Activated naive CD8-positive, alpha-beta T cell treated with anti-CD3 and anti-CD28 coated beads for 36 hours (primary cell): ENCODE measurements around the gene GAA. TPM values are rescaled to one million over a fixed set of nuclear protein-coding genes. Genes with fewer than 3 reads are reported as not detected.

Source experiments
- DNase-seq: peaks from one replicate; pipeline ENCODE4 v3.0.0; 2021
- H3K27ac Mint-ChIP-seq: one replicate; pipeline ENCODE4 v1.8.0; 2022; ENCODE audit warnings: mild to moderate bottlenecking, moderate library complexity, mixed read lengths
- H3K27me3 Mint-ChIP-seq: one replicate; pipeline ENCODE4 v1.8.0; 2022; ENCODE audit warnings: mild to moderate bottlenecking, mixed read lengths
- H3K36me3 Mint-ChIP-seq: one replicate; pipeline ENCODE4 v1.8.0; 2021; ENCODE audit warnings: mild to moderate bottlenecking, mixed read lengths
- H3K4me1 Mint-ChIP-seq: one replicate; pipeline ENCODE4 v1.8.0; 2021; ENCODE audit warnings: mixed read lengths
- H3K4me3 Mint-ChIP-seq: one replicate; pipeline ENCODE4 v1.8.0; 2022; ENCODE audit warnings: mild to moderate bottlenecking, moderate library complexity, mixed read lengths
- H3K9me3 Mint-ChIP-seq: one replicate; pipeline ENCODE4 v1.8.0; 2022; ENCODE audit warnings: mixed read lengths
- total RNA-seq, 2 experiments: library from RNA; stranded (reverse); gene quantifications; one replicate each; pipeline ENCODE4 v1.2.3, GENCODE V29; 2021

Gene GAA
- total RNA-seq: 10 to 100 TPM; 39.3 to 43.9 TPM

DNA sequence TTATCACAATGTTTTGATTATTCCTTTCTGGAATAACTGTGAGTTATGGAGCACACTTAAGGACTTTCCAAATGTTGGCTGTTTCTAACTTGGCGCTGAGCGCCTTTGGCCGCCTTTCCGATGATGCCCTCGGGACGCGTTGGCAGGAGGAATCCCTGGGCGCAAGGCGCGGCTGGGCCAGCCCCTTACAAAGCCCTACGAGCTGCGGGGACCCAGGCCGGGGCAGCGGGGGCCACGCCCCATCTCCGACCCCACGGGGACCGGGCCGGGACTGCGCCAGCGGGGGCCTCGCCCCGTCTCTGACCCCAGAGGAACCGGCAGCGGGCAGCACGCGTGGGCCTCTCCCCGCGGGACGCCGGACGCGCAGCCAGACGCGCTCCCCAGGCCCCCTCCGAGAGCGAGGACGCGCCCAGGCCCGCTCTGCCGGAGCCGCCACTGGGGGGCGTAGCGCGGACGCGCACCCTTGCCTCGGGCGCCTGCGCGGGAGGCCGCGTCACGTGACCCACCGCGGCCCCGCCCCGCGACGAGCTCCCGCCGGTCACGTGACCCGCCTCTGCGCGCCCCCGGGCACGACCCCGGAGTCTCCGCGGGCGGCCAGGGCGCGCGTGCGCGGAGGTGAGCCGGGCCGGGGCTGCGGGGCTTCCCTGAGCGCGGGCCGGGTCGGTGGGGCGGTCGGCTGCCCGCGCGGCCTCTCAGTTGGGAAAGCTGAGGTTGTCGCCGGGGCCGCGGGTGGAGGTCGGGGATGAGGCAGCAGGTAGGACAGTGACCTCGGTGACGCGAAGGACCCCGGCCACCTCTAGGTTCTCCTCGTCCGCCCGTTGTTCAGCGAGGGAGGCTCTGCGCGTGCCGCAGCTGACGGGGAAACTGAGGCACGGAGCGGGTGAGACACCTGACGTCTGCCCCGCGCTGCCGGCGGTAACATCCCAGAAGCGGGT lies at the start of gene GAA:
GAA (plus strand) TSS at position 571 of the 935 bp plus-strand sequence. CDS start 3,006 bp downstream, outside the sequence.
- Mint-ChIP-seq H3K27ac (peak within 1 kb of the TSS; percentile 86), H3K9me3 (no peaks in the 10 kb centered on the region), H3K4me3 (peak within 1 kb of the TSS; percentile 88), H3K36me3 (peaks cover 2% of the 10 kb centered on the region), H3K27me3 (no peaks in the 10 kb centered on the region), H3K4me1 (peaks cover 26% of the 10 kb centered on the region)
- DNase-seq: peak; percentile 93

DNA sequence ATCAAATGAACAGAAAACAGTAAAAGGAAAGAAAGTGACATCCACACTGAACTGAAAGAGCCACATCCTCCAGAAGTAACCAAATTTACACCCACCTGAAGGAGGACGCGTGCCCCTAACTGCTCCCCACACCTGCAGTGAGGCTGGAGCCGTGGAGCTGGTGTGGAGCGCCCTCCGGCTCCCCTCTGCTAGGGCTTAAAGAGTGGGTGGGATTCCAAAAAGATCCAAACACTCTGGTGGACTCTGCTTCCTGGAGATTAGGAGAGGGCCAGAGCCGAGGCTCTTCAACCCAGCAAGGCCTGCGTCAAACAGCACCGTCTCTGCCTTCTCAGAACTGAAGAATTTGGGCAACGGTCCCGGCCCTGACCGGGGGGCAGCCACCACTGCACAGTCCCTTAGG lies 49.7 kb upstream of the GAA start:
- DNase-seq: no peak
- H3K4me1 Mint-ChIP-seq: no peaks in the 10 kb centered on the region
- no peak overlapping the region for H3K27ac Mint-ChIP-seq
- no peak overlapping the region for H3K4me3 Mint-ChIP-seq
- no peaks in the 10 kb centered on the region for H3K27me3 Mint-ChIP-seq
- H3K36me3 Mint-ChIP-seq: no peaks in the 10 kb centered on the region
- H3K9me3 Mint-ChIP-seq: no peaks in the 10 kb centered on the region

DNA sequence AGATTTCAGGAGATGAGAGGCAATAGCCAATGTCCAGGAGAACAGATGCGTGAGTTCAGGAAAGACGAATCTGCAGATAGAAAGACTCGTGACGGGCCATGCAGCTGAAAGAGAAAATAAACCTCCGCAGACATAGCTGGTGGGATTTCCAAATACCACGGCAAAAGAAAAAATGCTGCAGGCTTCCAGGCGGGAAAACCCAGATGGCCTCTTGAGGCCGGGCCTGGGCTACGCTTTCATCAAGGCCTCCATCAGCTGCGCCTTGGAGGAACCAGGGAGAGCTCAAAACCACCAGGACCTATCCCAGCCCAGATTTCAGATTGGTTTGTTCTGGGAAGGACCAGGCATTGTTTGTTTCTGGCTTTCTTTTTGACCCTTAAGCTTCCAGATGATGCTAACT lies 48.3 kb upstream of the GAA start:
- no peak for DNase-seq
- Mint-ChIP-seq H3K27me3 (no peaks in the 10 kb centered on the region), H3K9me3 (no peaks in the 10 kb centered on the region), H3K36me3 (no peaks in the 10 kb centered on the region), H3K4me1 (no peaks in the 10 kb centered on the region), H3K27ac (no peak overlapping the region), H3K4me3 (no peak overlapping the region)

DNA sequence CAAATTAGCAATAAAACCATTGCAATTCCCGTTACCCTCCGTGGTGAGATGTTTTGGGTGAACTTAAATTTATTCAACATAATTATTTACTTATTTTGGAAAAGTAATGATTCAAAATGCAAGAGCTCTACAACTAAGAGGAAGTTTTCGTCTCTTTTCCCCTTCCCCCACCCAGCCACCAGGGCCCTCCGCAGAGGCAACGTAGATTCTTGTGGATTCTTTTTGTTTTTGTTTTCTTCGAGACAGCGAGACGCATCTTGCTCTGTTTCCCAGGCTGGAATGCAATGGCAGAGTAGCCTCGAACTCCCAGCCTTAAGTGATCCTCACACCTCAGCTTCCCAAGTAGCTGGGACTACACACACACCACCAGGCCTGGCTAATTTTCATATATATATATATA lies 45.8 kb upstream of the GAA start:
- Mint-ChIP-seq H3K27me3 (no peaks in the 10 kb centered on the region), H3K4me3 (no peak overlapping the region), H3K36me3 (no peaks in the 10 kb centered on the region), H3K4me1 (no peaks in the 10 kb centered on the region), H3K9me3 (no peaks in the 10 kb centered on the region), H3K27ac (no peak overlapping the region)
- no peak for DNase-seq

DNA sequence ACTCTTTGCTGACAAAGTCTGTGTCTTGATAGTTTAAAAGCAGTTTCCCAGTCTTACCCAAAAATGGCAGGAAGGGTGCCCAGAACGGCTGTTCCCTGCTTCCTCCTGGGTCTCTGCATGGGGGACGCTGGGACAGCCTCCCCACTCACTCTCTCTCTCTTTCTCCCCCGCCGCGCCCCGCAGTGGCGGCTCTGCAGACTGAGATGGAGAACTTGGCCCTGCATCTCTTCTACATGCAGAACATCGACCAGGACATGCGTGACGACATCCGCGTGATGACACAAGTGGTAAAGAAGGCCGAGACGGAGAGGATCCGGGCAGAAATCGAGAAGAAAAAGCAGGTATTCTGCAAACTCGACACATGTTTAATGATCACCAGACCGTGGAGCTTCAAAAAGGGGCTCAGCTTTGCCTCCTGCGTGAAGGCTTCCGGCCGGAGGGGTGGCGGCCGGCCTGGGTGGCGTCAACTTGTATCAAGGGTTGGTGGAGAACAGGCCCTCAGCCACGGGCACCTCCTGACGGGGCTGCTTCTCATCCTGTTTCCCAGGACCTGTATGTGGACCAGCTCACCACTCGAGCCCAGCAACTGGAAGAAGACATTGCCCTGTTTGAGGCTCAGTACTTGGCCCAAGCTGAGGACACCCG lies 42.9 kb upstream of the GAA start:
- Mint-ChIP-seq H3K36me3 (no peaks in the 10 kb centered on the region), H3K4me3 (no peak overlapping the region), H3K27me3 (no peaks in the 10 kb centered on the region), H3K9me3 (no peaks in the 10 kb centered on the region), H3K27ac (no peak overlapping the region), H3K4me1 (no peaks in the 10 kb centered on the region)
- DNase-seq: no peak

DNA sequence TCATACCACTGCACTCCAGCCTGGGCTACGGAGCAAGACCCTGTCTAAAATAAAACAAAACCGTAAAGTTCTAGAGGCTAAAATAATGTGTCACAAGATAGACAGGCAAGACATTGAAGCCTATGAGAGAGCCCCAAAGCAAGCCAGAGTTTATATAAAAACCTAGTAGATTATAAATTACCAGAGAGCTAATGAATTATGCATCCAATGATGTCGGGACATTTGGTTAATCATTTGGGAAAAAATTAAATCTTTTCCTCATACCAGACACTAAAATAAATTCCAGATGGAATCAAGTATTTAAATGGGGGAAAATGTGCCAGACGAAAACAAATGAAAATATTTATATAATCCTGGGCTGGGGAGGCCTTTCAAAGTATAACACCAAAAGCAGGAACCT lies 40.7 kb upstream of the GAA start:
- H3K36me3 Mint-ChIP-seq: no peaks in the 10 kb centered on the region
- no peak overlapping the region for H3K4me3 Mint-ChIP-seq
- H3K9me3 Mint-ChIP-seq: no peaks in the 10 kb centered on the region
- H3K4me1 Mint-ChIP-seq: no peaks in the 10 kb centered on the region
- H3K27me3 Mint-ChIP-seq: no peaks in the 10 kb centered on the region
- no peak overlapping the region for H3K27ac Mint-ChIP-seq
- DNase-seq: no peak

DNA sequence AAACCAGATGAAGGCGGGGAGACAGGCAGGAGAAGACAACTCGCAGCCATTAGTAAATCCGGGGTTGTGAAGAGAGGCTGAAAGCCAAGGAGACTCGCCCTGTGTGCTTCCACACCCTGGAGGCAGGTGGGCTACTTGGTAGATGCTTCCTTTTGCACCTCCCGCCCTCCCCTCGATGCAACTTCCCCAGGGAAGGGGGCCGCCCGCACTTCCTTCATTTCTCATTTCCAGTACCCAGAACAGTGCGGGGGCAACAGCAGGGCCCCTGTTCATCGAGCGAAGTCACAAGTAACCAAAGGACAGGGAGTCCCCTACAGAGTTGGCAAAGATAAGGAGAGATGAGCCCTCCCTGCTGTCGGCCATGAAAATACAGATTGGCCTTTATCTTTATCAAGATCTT lies 40.0 kb upstream of the GAA start:
- Mint-ChIP-seq H3K9me3 (no peaks in the 10 kb centered on the region), H3K27me3 (no peaks in the 10 kb centered on the region), H3K4me3 (no peak overlapping the region), H3K4me1 (no peaks in the 10 kb centered on the region), H3K36me3 (no peaks in the 10 kb centered on the region), H3K27ac (no peak overlapping the region)
- no peak for DNase-seq

DNA sequence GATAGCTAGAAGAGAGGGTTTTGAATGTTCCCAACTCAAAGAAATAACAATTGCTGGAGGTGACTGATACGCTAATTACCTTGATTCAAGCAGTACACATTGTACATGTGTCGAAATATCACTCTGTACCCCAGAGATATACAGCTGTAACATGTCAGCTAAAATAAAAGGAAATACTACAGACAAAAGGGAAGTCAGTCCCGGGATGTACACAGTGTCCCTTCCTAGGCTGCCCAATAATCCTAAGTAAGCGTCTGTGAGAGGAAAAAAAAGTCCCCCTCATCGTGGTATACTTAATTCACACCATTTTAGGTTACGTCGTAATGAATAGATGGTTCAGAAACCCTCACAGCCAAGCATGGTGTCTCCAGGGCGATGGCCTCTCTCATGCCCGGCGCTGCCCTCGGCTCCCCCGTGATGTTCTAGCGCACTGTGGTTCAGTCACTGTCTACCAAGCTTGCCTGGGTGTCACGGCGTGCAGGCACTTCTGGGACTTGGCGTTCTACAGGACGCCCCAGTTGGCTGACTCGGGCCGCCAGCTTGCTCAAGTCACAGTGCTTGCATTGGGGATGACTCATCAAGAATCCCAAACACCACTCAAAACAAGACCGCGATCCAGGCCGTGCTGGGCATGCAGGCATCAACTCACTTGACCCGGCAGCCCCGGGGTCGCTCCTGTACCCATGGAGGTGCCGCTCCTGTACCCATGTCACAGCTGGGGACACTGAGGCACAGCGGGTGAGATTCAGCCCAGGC lies 37.4 kb upstream of the GAA start:
- Mint-ChIP-seq H3K4me3 (no peak overlapping the region), H3K36me3 (no peaks in the 10 kb centered on the region), H3K4me1 (no peaks in the 10 kb centered on the region), H3K27me3 (no peaks in the 10 kb centered on the region), H3K27ac (no peak overlapping the region), H3K9me3 (no peaks in the 10 kb centered on the region)
- DNase-seq: no peak

DNA sequence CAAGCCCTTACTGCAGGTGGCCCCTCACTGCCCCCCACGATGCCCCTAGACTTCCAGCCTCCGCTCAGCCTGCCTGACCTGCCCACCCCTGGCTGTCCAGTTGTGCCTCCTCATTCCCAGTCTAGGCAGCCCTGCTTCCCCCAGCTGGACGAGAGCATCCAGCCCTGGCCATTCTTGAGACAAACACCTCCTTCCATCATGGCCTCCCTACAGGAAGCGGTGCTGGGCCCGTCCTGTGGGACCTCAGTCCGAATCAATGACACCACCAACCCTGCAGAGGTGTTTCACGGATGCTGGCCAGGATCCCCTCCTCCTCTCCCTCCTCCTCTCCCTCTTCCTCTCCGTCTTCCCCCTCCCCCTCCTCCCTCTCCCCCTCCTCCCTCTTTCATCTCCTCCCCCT lies 36.7 kb upstream of the GAA start:
- H3K27ac Mint-ChIP-seq: no peak overlapping the region
- H3K4me3 Mint-ChIP-seq: no peak overlapping the region
- peaks cover 3% of the 10 kb centered on the region for H3K4me1 Mint-ChIP-seq
- H3K36me3 Mint-ChIP-seq: no peaks in the 10 kb centered on the region
- no peaks in the 10 kb centered on the region for H3K9me3 Mint-ChIP-seq
- H3K27me3 Mint-ChIP-seq: no peaks in the 10 kb centered on the region
- DNase-seq: no peak

DNA sequence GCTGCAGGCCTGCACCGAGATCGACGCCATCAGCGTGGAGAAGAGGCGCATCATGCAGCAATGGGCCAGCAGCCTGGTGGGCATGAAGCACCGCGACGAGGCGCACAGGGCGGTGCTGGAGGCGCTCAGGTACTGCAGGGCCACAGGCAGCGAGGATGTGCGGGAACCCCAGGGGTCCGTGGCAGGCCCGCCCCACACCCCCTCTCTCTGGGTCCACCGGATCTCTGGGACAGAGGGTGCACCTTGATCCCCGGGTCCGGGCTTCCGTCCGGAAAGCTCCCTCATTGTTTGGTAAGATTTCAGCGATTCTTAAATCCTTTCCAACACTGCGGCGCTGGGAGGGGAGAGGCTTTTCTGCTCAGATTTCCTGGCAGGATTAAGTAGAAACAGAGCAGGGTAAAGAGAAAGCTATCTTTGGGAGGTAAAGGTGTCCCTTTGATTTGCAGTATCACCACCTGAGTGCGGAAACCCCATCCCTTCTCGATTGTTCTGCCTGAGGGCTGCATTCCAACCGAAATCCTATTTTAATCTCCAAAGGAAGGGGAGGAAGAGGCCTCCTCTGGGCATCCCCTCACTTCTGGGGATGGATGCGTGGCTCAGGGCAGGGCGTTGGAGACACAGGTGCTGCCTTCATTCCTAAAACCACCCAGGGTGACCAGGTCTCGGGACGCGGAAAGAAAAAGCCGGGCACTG lies 35.8 kb upstream of the GAA start:
- no peak for DNase-seq
- H3K27ac Mint-ChIP-seq: no peak overlapping the region
- H3K4me3 Mint-ChIP-seq: no peak overlapping the region
- H3K9me3 Mint-ChIP-seq: no peaks in the 10 kb centered on the region
- H3K4me1 Mint-ChIP-seq: peaks cover 3% of the 10 kb centered on the region
- H3K36me3 Mint-ChIP-seq: no peaks in the 10 kb centered on the region
- no peaks in the 10 kb centered on the region for H3K27me3 Mint-ChIP-seq

DNA sequence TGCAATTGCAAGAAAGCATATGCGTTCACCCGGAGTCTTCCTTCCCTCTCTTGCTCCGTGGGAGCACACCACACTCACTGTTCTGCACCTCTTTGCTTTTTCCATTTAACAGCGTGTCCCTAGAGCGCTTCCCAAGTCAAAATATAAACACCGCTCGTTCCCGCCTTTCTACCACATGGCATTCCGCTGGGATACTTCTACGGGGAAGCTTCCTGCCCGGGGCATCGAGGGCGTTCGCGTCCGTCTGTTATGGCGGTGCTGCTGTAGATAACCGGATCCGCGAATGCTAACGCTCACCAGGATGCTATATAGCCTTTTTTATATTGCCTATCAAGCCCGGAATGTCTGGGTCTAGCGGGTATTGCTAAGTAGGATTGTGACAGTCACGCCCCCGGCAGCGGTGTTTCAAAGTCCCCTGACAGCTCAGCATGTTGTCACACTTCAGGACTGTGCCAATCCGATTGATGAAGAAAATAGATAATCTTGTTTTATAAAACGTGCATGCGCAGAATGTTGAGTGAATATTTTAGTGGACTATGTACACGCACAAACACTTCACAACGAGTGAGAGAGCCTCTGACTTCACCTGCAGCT lies 33.9 kb upstream of the GAA start:
- Mint-ChIP-seq H3K27me3 (no peaks in the 10 kb centered on the region), H3K4me3 (no peak overlapping the region), H3K9me3 (no peaks in the 10 kb centered on the region), H3K27ac (no peak overlapping the region), H3K4me1 (peaks cover 6% of the 10 kb centered on the region), H3K36me3 (no peaks in the 10 kb centered on the region)
- no peak for DNase-seq

DNA sequence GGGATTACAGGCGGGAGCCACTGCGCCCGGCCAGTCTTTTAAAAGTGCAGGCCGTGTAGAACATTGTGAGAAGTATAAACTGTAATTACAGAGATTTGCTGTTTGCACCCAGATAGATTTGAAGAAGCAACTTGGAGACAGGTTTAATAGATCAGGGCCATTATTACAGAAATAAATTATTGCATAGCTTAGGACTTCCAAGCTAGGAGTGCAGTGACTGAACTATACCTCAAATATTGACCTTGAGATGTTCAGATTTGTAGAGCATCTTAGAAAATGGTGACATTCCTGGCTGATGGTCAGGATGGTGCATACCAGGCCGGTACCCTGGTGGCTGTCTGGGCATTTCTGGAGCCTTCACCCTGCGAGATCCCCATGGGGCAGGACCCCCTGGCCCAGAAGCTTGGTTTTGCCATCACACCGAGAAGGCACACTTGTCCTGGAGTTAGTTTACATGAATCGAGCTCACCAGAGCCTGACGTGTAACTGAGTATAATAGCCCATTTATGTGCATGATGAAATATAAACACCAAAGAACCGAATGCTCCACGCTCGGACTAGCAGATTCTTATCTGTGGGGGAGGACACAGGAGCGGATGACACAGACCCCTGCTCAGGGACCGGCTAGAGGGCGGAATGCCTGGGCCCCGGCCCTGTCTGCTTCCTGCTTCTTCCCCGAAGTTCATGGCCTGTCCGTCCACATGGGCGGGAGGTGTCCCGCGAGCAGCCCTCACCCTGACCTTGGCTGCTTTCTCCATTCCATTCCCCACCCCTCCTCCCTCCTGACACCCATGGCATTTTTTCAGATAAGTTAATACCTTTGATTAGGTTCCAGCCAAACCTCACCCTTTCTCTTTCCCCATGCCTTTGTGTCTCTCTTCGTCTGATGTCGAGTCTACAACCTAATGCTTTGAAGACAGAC lies 32.8 kb upstream of the GAA start:
- H3K27ac Mint-ChIP-seq: no peak overlapping the region
- no peaks in the 10 kb centered on the region for H3K36me3 Mint-ChIP-seq
- no peaks in the 10 kb centered on the region for H3K27me3 Mint-ChIP-seq
- H3K4me1 Mint-ChIP-seq: peaks cover 6% of the 10 kb centered on the region
- H3K9me3 Mint-ChIP-seq: no peaks in the 10 kb centered on the region
- DNase-seq: no peak
- no peak overlapping the region for H3K4me3 Mint-ChIP-seq

DNA sequence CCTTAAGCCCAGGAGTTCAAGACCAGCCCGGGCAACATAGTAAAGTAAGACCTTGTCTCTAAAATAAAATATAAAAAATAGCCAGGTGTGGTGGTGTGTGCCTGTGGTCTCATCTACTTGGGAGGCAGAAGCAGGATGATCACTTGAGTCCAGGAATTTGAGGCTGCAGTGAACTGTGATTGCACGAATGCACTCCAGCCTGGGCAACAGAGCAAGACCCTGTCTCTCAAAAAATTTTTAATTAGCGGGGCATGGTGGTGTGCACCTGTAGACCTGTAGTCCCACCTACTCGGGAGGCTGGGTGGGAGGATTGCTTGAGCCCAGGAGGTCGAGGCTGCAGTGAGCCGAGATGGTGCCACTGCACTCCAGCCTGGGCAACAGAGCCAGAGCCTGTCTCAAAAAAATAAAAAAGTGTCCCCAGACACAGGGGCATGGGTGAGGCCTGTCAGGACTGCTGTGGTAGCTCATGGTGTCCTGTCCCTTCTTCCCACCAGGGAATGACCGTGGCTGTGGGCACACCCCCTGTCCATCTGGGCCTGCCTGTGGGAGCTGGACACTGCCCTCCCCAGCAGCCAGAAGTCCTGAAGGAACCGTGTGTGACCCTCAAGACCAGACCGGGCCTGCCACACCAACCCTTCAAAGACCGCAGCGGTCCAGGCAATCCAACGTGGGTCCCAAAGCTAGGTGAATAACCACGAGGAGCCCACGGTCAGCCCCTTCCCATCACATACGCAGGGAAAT lies 30.8 kb upstream of the GAA start:
- H3K27ac Mint-ChIP-seq: no peak overlapping the region
- H3K9me3 Mint-ChIP-seq: no peaks in the 10 kb centered on the region
- no peak overlapping the region for H3K4me3 Mint-ChIP-seq
- H3K36me3 Mint-ChIP-seq: no peaks in the 10 kb centered on the region
- H3K27me3 Mint-ChIP-seq: no peaks in the 10 kb centered on the region
- DNase-seq: no peak
- peaks cover 6% of the 10 kb centered on the region for H3K4me1 Mint-ChIP-seq
